HG03159 (cell line): Measurements from ENCODE around the gene AGBL1.

Experiments
- ATAC-seq: cut with Tn5 transposase; IDR thresholded peaks from one replicate; pipeline ENCODE4 v1.9.1; 2021; ENCODE audit warnings: mild to moderate bottlenecking, moderate library complexity; ENCODE audit not compliant: unreplicated experiment

Gene AGBL1

GRCh38 chr15:86689006-86689405 lies 609.3 kb downstream of the AGBL1 start:
- ATAC-seq: no peak

- ATAC-seq: no peak
Observed at GRCh38 chr15:86690566-86690965, 610.9 kb downstream of the AGBL1 start.

- no peak for ATAC-seq
Observed at GRCh38 chr15:86691091-86691663, 611.5 kb downstream of the AGBL1 start.

- no peak for ATAC-seq
Observed at GRCh38 chr15:86700864-86701610, 621.4 kb downstream of the AGBL1 start.

- ATAC-seq: no peak
Observed at GRCh38 chr15:86701611-86701963, 621.9 kb downstream of the AGBL1 start.

GRCh38 chr15:86706813-86707212 lies 627.1 kb downstream of the AGBL1 start:
- no peak for ATAC-seq

GRCh38 chr15:86711476-86711875 lies 631.8 kb downstream of the AGBL1 start:
- ATAC-seq: no peak

GRCh38 chr15:86714241-86714640 lies 634.6 kb downstream of the AGBL1 start:
- ATAC-seq: no peak

- ATAC-seq: no peak
Observed at GRCh38 chr15:86725628-86726027, 646.0 kb downstream of the AGBL1 start.

- ATAC-seq: no peak
Observed at GRCh38 chr15:86735247-86736040, 655.8 kb downstream of the AGBL1 start.

GRCh38 chr15:86741917-86742316 lies 662.2 kb downstream of the AGBL1 start:
- no peak for ATAC-seq

- no peak for ATAC-seq
Observed at GRCh38 chr15:86743283-86743903, 663.7 kb downstream of the AGBL1 start.

GRCh38 chr15:86744198-86744780 lies 664.6 kb downstream of the AGBL1 start:
- ATAC-seq: no peak

- ATAC-seq: no peak
Observed at GRCh38 chr15:86751116-86751515, 671.4 kb downstream of the AGBL1 start.

GRCh38 chr15:86754846-86755245 lies 675.2 kb downstream of the AGBL1 start:
- no peak for ATAC-seq

GRCh38 chr15:86756688-86757087 lies 677.0 kb downstream of the AGBL1 start:
- ATAC-seq: no peak

- ATAC-seq: no peak
Observed at GRCh38 chr15:86759800-86760523, 680.3 kb downstream of the AGBL1 start.

GRCh38 chr15:86762874-86763273 lies 683.2 kb downstream of the AGBL1 start:
- no peak for ATAC-seq

- no peak for ATAC-seq
Observed at GRCh38 chr15:86764021-86764420, 684.4 kb downstream of the AGBL1 start.

- no peak for ATAC-seq
Observed at GRCh38 chr15:86765281-86765680, 685.6 kb downstream of the AGBL1 start.
